ENCODE results near the gene OSTC. TPM values are rescaled to one million over a fixed set of nuclear protein-coding genes. Genes with fewer than 3 reads are reported as not detected.

The OSTC gene
- total RNA-seq, 1 donor from 2014 or later = 272 TPM

- no peak for DNase-seq (ENCODE audit: low spot score)
- no peak for TF ChIP-seq CTCF (IDR thresholded peaks at IDR 0.05)
- Mint-ChIP-seq H3K27ac (ENCODE audit: unreplicated experiment) (no peak overlapping the region), H3K4me1 (ENCODE audit: low read depth) (no peaks in the 10 kb centered on the region), H3K4me3 (ENCODE audit: unreplicated experiment) (no peak overlapping the region), H3K27me3 (ENCODE audit: low read depth) (no peaks in the 10 kb centered on the region), H3K9me3 (ENCODE audit: low read depth) (no peaks in the 10 kb centered on the region), H3K36me3 (ENCODE audit: low read depth) (no peaks in the 10 kb centered on the region)
Observed at GRCh38 chr4:108702960-108703359, 52.6 kb downstream of the OSTC start.

GRCh38 chr4:108703370-108703769 is 53.0 kb downstream of the OSTC start:
- Mint-ChIP-seq H3K9me3 (ENCODE audit: low read depth) (no peaks in the 10 kb centered on the region), H3K4me1 (ENCODE audit: low read depth) (no peaks in the 10 kb centered on the region), H3K4me3 (ENCODE audit: unreplicated experiment) (no peak overlapping the region), H3K27me3 (ENCODE audit: low read depth) (no peaks in the 10 kb centered on the region), H3K27ac (ENCODE audit: unreplicated experiment) (no peak overlapping the region), H3K36me3 (ENCODE audit: low read depth) (no peaks in the 10 kb centered on the region)
- DNase-seq (ENCODE audit: low spot score) = no peak
- no peak for TF ChIP-seq CTCF (IDR thresholded peaks at IDR 0.05)

- TF ChIP-seq CTCF (IDR thresholded peaks at IDR 0.05) = no peak
- no peak for DNase-seq (ENCODE audit: low spot score)
- no peaks in the 10 kb centered on the region for H3K9me3 Mint-ChIP-seq (ENCODE audit: low read depth)
- H3K36me3 Mint-ChIP-seq (ENCODE audit: low read depth) = no peaks in the 10 kb centered on the region
- H3K4me3 Mint-ChIP-seq (ENCODE audit: unreplicated experiment) = no peak overlapping the region
- H3K27me3 Mint-ChIP-seq (ENCODE audit: low read depth) = no peaks in the 10 kb centered on the region
- H3K4me1 Mint-ChIP-seq (ENCODE audit: low read depth) = no peaks in the 10 kb centered on the region
- no peak overlapping the region for H3K27ac Mint-ChIP-seq (ENCODE audit: unreplicated experiment)
Observed at GRCh38 chr4:108703966-108704365, 53.6 kb downstream of the OSTC start.

- TF ChIP-seq CTCF (IDR thresholded peaks at IDR 0.05) = no peak
- H3K9me3 Mint-ChIP-seq (ENCODE audit: low read depth) = no peaks in the 10 kb centered on the region
- no peak overlapping the region for H3K27ac Mint-ChIP-seq (ENCODE audit: unreplicated experiment)
Observed at GRCh38 chr4:108706289-108706688, 55.9 kb downstream of the OSTC start.

GRCh38 chr4:108709234-108709633 is 58.8 kb downstream of the OSTC start:
- no peak overlapping the region for H3K27ac Mint-ChIP-seq (ENCODE audit: unreplicated experiment)
- no peaks in the 10 kb centered on the region for H3K4me1 Mint-ChIP-seq (ENCODE audit: low read depth)
- H3K9me3 Mint-ChIP-seq (ENCODE audit: low read depth) = no peaks in the 10 kb centered on the region
- DNase-seq (ENCODE audit: low spot score) = no peak
- H3K27me3 Mint-ChIP-seq (ENCODE audit: low read depth) = peaks cover 2% of the 10 kb centered on the region
- H3K36me3 Mint-ChIP-seq (ENCODE audit: low read depth) = no peaks in the 10 kb centered on the region
- TF ChIP-seq CTCF (IDR thresholded peaks at IDR 0.05) = no peak
- no peak overlapping the region for H3K4me3 Mint-ChIP-seq (ENCODE audit: unreplicated experiment)

More at GRCh38 chr4:108706289-108706688, 55.9 kb downstream of the OSTC start:
- no peak overlapping the region for H3K4me3 Mint-ChIP-seq (ENCODE audit: unreplicated experiment)
- DNase-seq (ENCODE audit: low spot score) = no peak
- H3K36me3 Mint-ChIP-seq (ENCODE audit: low read depth) = no peaks in the 10 kb centered on the region
- H3K27me3 Mint-ChIP-seq (ENCODE audit: low read depth) = peaks cover 2% of the 10 kb centered on the region
- no peaks in the 10 kb centered on the region for H3K4me1 Mint-ChIP-seq (ENCODE audit: low read depth)

Measured in chondrocyte (in vitro differentiated cells).